Naive B cell (primary cell): ENCODE data around the gene PRR36. TPM values are rescaled to one million over a fixed set of nuclear protein-coding genes. Genes with fewer than 3 reads are reported as not detected.
A peak's percentile ranks its signal among the peaks of the same experiment; 100 is the strongest.
"Not testable (repeated sequence)": the region's sequence is repeated elsewhere in the genome, so short reads cannot be mapped to it uniquely, and the experiment has no call there.

Experiments used
- ATAC-seq, 2 donors: fragments of 150-1000 bp; cut with Tn5 transposase; 2 replicates each; pipeline ENCODE4 v1.10.0; 2021; ENCODE audit warnings: low read depth in 2 of 2, mild to moderate bottlenecking in 2 of 2, moderate library complexity in 2 of 2
- DNase-seq: peaks from one replicate; pipeline ENCODE4 v3.0.0; 2022
- H3K27ac Mint-ChIP-seq, 6 donors: one replicate each; pipeline ENCODE4 v1.8.0; 2020 to 2022; ENCODE audit warnings: mild to moderate bottlenecking in 6 of 6, mixed read lengths in 6 of 6, moderate library complexity in 5 of 6, inconsistent platforms in 2 of 6
- H3K27me3 Mint-ChIP-seq, 3 donors: one replicate each; pipeline ENCODE4 v1.8.0; 2021 to 2022; ENCODE audit warnings: mixed read lengths in 3 of 3, mild to moderate bottlenecking in 1 of 3
- H3K36me3 Mint-ChIP-seq, 2 donors: one replicate each; pipeline ENCODE4 v1.8.0; 2020 to 2022; ENCODE audit warnings: mixed read lengths in 2 of 2, inconsistent platforms in 1 of 2, mild to moderate bottlenecking in 1 of 2
- H3K4me1 Mint-ChIP-seq, 3 donors: one replicate each; pipeline ENCODE4 v1.8.0; 2020 to 2022; ENCODE audit warnings: mixed read lengths in 3 of 3, inconsistent platforms in 1 of 3, mild to moderate bottlenecking in 1 of 3, moderate library complexity in 1 of 3
- H3K4me3 Mint-ChIP-seq, 8 donors: one replicate each; pipeline ENCODE4 v1.8.0; 2020 to 2022; ENCODE audit warnings: mild to moderate bottlenecking in 8 of 8, mixed read lengths in 8 of 8, moderate library complexity in 8 of 8, inconsistent platforms in 2 of 8
- H3K9me3 Mint-ChIP-seq, 7 donors: one replicate each; pipeline ENCODE4 v1.8.0; 2020 to 2022; ENCODE audit warnings: mixed read lengths in 7 of 7, mild to moderate bottlenecking in 5 of 7, inconsistent platforms in 2 of 7, moderate library complexity in 1 of 7
- polyA plus RNA-seq, 6 donors: library from polyadenylated mRNA; unstranded; fragments of 300-500 nt; fragmentation: Illumina TruSeq; gene quantifications; one replicate each; pipeline ENCODE4 v1.2.3, GENCODE V29; 2021; ENCODE audit warnings: low read depth in 6 of 6

The PRR36 gene
- polyA plus RNA-seq, result under 1 TPM in 1 of 6 donors, not detected in 5; 0.05 TPM

- Mint-ChIP-seq H3K27ac (peak within 1 kb of the TSS in 1 of 6 donors; percentile 49), H3K36me3 (peaks cover 0 to 13% of the 10 kb centered on the region in 2 donors), H3K4me1 (peaks cover 22 to 33% (median 25%) of the 10 kb centered on the region in 3 donors), H3K4me3 (peak within 1 kb of the TSS; percentile 43 to 91 (median 66)), H3K27me3 (peaks cover 21 to 59% (median 51%) of the 10 kb centered on the region in 3 donors), H3K9me3 (peaks cover 0 to 10% (median 6%) of the 10 kb centered on the region in 7 donors)
- ATAC-seq (no peak), DNase-seq (no peak)
Observed at GRCh38 chr19:7874076-7874896, at the start of gene PRR36. TSS of gene PRR36 (minus strand) at chr19:7874390. CDS start at chr19:7873689, 701 bp downstream.

- DNase-seq (no peak), ATAC-seq (no peak)
- no peaks in the 10 kb centered on the region for H3K9me3 Mint-ChIP-seq
- H3K4me3 Mint-ChIP-seq, result peak overlapping the region in 5 of 8 donors; percentile 17 to 64 (median 34)
- H3K4me1 Mint-ChIP-seq, result peaks cover 32 to 42% (median 39%) of the 10 kb centered on the region in 3 donors
- peaks cover under 1 to 13% (median 8%) of the 10 kb centered on the region in 3 donors for H3K27me3 Mint-ChIP-seq
- no peaks in the 10 kb centered on the region for H3K36me3 Mint-ChIP-seq
- peak overlapping the region in 4 of 6 donors; percentile 16 to 72 (median 40) for H3K27ac Mint-ChIP-seq
Observed at GRCh38 chr19:7923295-7924191, 49.4 kb upstream of the PRR36 start.

GRCh38 chr19:7922836-7923195 lies 48.6 kb upstream of the PRR36 start:
- H3K27ac Mint-ChIP-seq, result peak overlapping the region in 1 of 6 donors; percentile 23
- H3K36me3 Mint-ChIP-seq, result no peaks in the 10 kb centered on the region

GRCh38 chr19:7921967-7922835 lies 48.0 kb upstream of the PRR36 start:
- H3K9me3 Mint-ChIP-seq, result no peaks in the 10 kb centered on the region
- H3K36me3 Mint-ChIP-seq, result no peaks in the 10 kb centered on the region
- H3K27ac Mint-ChIP-seq, result peak overlapping the region in 1 of 6 donors; percentile 47
- DNase-seq (no peak), ATAC-seq (no peak)
- peaks cover 33 to 51% (median 39%) of the 10 kb centered on the region in 3 donors for H3K4me1 Mint-ChIP-seq
- H3K27me3 Mint-ChIP-seq, result peaks cover 5 to 25% (median 16%) of the 10 kb centered on the region in 3 donors
- peak overlapping the region in 7 of 8 donors; percentile 31 to 96 (median 48) for H3K4me3 Mint-ChIP-seq

More at GRCh38 chr19:7922836-7923195, 48.6 kb upstream of the PRR36 start:
- H3K4me3 Mint-ChIP-seq, result peak overlapping the region in 5 of 8 donors; percentile 20 to 73 (median 34)
- H3K9me3 Mint-ChIP-seq, result no peaks in the 10 kb centered on the region
- H3K27me3 Mint-ChIP-seq, result peaks cover 4 to 20% (median 13%) of the 10 kb centered on the region in 3 donors
- ATAC-seq (no peak), DNase-seq (no peak)
- peaks cover 33 to 49% (median 42%) of the 10 kb centered on the region in 3 donors for H3K4me1 Mint-ChIP-seq

- Mint-ChIP-seq H3K27me3 (peaks cover 9 to 29% (median 16%) of the 10 kb centered on the region in 3 donors), H3K4me1 (peaks cover 36 to 53% (median 39%) of the 10 kb centered on the region in 3 donors), H3K4me3 (peak overlapping the region; percentile 78 to 96 (median 94)), H3K9me3 (no peaks in the 10 kb centered on the region), H3K27ac (peak overlapping the region in 4 of 6 donors; percentile 82 to 97 (median 88)), H3K36me3 (no peaks in the 10 kb centered on the region)
- ATAC-seq (no peak), DNase-seq (no peak)
Observed at GRCh38 chr19:7921302-7921966, 47.2 kb upstream of the PRR36 start.

- Mint-ChIP-seq H3K4me3 (peak overlapping the region; percentile 78 to 96 (median 94)), H3K9me3 (no peaks in the 10 kb centered on the region), H3K4me1 (peaks cover 37 to 54% (median 43%) of the 10 kb centered on the region in 3 donors), H3K27ac (peak overlapping the region; percentile 18 to 97 (median 88)), H3K27me3 (peaks cover 11 to 33% (median 16%) of the 10 kb centered on the region in 3 donors), H3K36me3 (no peaks in the 10 kb centered on the region)
- ATAC-seq, result peak; percentile 57 to 61
- peak; percentile 94 for DNase-seq
Observed at GRCh38 chr19:7920519-7921301, 46.5 kb upstream of the PRR36 start.

- DNase-seq (peak; percentile 98), ATAC-seq (peak; percentile 68)
- no peaks in the 10 kb centered on the region for H3K36me3 Mint-ChIP-seq
- no peaks in the 10 kb centered on the region for H3K9me3 Mint-ChIP-seq
- peaks cover 39 to 54% (median 40%) of the 10 kb centered on the region in 3 donors for H3K4me1 Mint-ChIP-seq
- H3K27ac Mint-ChIP-seq, result peak within 1 kb of the TSS; percentile 18 to 97 (median 88)
- peaks cover 16 to 42% (median 17%) of the 10 kb centered on the region in 3 donors for H3K27me3 Mint-ChIP-seq
- peak within 1 kb of the TSS; percentile 78 to 96 (median 94) for H3K4me3 Mint-ChIP-seq
Observed at GRCh38 chr19:7919610-7920518, 45.7 kb upstream of the PRR36 start, which contains the start of gene SNAPC2. TSS of gene SNAPC2 (plus strand) at chr19:7920338. CDS start at chr19:7920367, 29 bp downstream.

GRCh38 chr19:7918615-7919421 lies 44.6 kb upstream of the PRR36 start:
- peaks cover 36 to 54% (median 40%) of the 10 kb centered on the region in 3 donors for H3K4me1 Mint-ChIP-seq
- H3K27ac Mint-ChIP-seq, result peak overlapping the region in 2 of 6 donors; percentile 70 to 82
- no peaks in the 10 kb centered on the region for H3K9me3 Mint-ChIP-seq
- H3K27me3 Mint-ChIP-seq, result peaks cover 16 to 48% (median 17%) of the 10 kb centered on the region in 3 donors
- ATAC-seq (no peak), DNase-seq (no peak)
- H3K36me3 Mint-ChIP-seq, result no peaks in the 10 kb centered on the region
- peak overlapping the region; percentile 32 to 96 (median 75) for H3K4me3 Mint-ChIP-seq

- peak overlapping the region; percentile 30 to 73 (median 58) for H3K4me3 Mint-ChIP-seq
- H3K27me3 Mint-ChIP-seq, result peaks cover 16 to 48% (median 17%) of the 10 kb centered on the region in 3 donors
- H3K4me1 Mint-ChIP-seq, result peaks cover 33 to 54% (median 39%) of the 10 kb centered on the region in 3 donors
- H3K27ac Mint-ChIP-seq, result peak overlapping the region in 1 of 6 donors; percentile 74
- H3K9me3 Mint-ChIP-seq, ATAC-seq, H3K36me3 Mint-ChIP-seq, DNase-seq: not testable (repeated sequence)
Observed at GRCh38 chr19:7918062-7918614, 43.9 kb upstream of the PRR36 start.
